H9 (cell line): ENCODE results near the gene EIF2S2. TPM values are rescaled to one million over a fixed set of nuclear protein-coding genes. Genes with fewer than 3 reads are reported as not detected.

Experiments
- DNase-seq: peaks from one replicate; pipeline ENCODE4 v3.0.0-alpha.2; 2017
- H2AFZ ChIP-seq: one replicate; pipeline ENCODE4 v1.6.1; 2013; ENCODE audit warnings: mild to moderate bottlenecking, low read length, control low read depth, moderate library complexity
- H2AK5ac ChIP-seq: 2 replicates; pipeline ENCODE4 v1.6.1; 2013; ENCODE audit warnings: low read length, control low read depth, mixed read lengths; ENCODE audit not compliant: insufficient read length
- H2BK120ac ChIP-seq: one replicate; pipeline ENCODE4 v1.6.1; 2013; ENCODE audit warnings: low read depth, mild to moderate bottlenecking, low read length, control low read depth, inconsistent platforms; ENCODE audit not compliant: poor library complexity, severe bottlenecking
- H2BK12ac ChIP-seq: 2 replicates; pipeline ENCODE4 v1.6.1; 2013; ENCODE audit warnings: low read length, control low read depth, mixed read lengths, low read depth; ENCODE audit not compliant: insufficient read length
- H2BK15ac ChIP-seq: 2 replicates; pipeline ENCODE4 v1.6.1; 2013; ENCODE audit warnings: low read depth, low read length, control low read depth
- H2BK20ac ChIP-seq: one replicate; pipeline ENCODE4 v1.6.1; 2013; ENCODE audit warnings: low read depth, mild to moderate bottlenecking, low read length, control low read depth, inconsistent platforms; ENCODE audit not compliant: poor library complexity, severe bottlenecking
- H2BK5ac ChIP-seq: 2 replicates; pipeline ENCODE4 v1.6.1; 2013; ENCODE audit warnings: low read length, control low read depth, mixed read lengths; ENCODE audit not compliant: insufficient read length
- H3K14ac ChIP-seq: 2 replicates; pipeline ENCODE4 v1.6.1; 2013; ENCODE audit warnings: low read length, control low read depth; ENCODE audit not compliant: insufficient read depth
- H3K18ac ChIP-seq: 2 replicates; pipeline ENCODE4 v1.6.1; 2013; ENCODE audit warnings: low read depth, mild to moderate bottlenecking, mixed read lengths, low read length, control low read depth; ENCODE audit not compliant: insufficient read length
- H3K23ac ChIP-seq: 2 replicates; pipeline ENCODE4 v1.6.1; 2013; ENCODE audit warnings: low read length, control low read depth, mixed read lengths, low read depth; ENCODE audit not compliant: insufficient read length
- H3K23me2 ChIP-seq: 2 replicates; pipeline ENCODE4 v1.6.1; 2013; ENCODE audit warnings: low read depth, mild to moderate bottlenecking, mixed read lengths, low read length, control low read depth; ENCODE audit not compliant: insufficient read length, poor library complexity, severe bottlenecking
- H3K27ac ChIP-seq: 2 replicates; pipeline ENCODE4 v1.5.1; 2013; ENCODE audit warnings: low read length, control low read depth, mixed read lengths, low read depth; ENCODE audit not compliant: insufficient read length
- H3K27me3 ChIP-seq: 2 replicates; pipeline ENCODE4 v1.6.1; 2013; ENCODE audit warnings: low read length, control low read depth, inconsistent platforms; ENCODE audit not compliant: insufficient read depth
- H3K4ac ChIP-seq: 2 replicates; pipeline ENCODE4 v1.6.1; 2013; ENCODE audit warnings: low read depth, mild to moderate bottlenecking, control low read depth, inconsistent platforms, low read length, moderate library complexity
- H3K4me1 ChIP-seq: 2 replicates; pipeline ENCODE4 v1.6.1; 2013; ENCODE audit warnings: low read length, control low read depth, inconsistent platforms; ENCODE audit not compliant: insufficient read depth
- H3K4me2 ChIP-seq: 2 replicates; pipeline ENCODE4 v1.6.1; 2013; ENCODE audit warnings: low read length, control low read depth, mixed read lengths; ENCODE audit not compliant: insufficient read length, insufficient read depth
- H3K56ac ChIP-seq: 2 replicates; pipeline ENCODE4 v1.6.1; 2013; ENCODE audit warnings: low read depth, mild to moderate bottlenecking, mixed read lengths, low read length, control low read depth; ENCODE audit not compliant: insufficient read length
- H3K79me1 ChIP-seq: 2 replicates; pipeline ENCODE4 v1.6.1; 2013; ENCODE audit warnings: low read depth, mild to moderate bottlenecking, moderate library complexity, low read length, control low read depth, inconsistent platforms; ENCODE audit not compliant: insufficient read depth, poor library complexity, severe bottlenecking
- H3K79me2 ChIP-seq: 2 replicates; pipeline ENCODE4 v1.6.1; 2013; ENCODE audit warnings: low read length, control low read depth, inconsistent platforms; ENCODE audit not compliant: insufficient read depth
- H3K9ac ChIP-seq: 2 replicates; pipeline ENCODE4 v1.6.1; 2013; ENCODE audit warnings: low read length, control low read depth, mixed read lengths; ENCODE audit not compliant: insufficient read length; ENCODE audit errors: extremely low read depth
- H3K9me3 ChIP-seq: one replicate; pipeline ENCODE4 v1.6.1; 2013; ENCODE audit warnings: low read depth, low read length, inconsistent platforms; ENCODE audit not compliant: control insufficient read depth
- H3T11ph ChIP-seq: one replicate; pipeline ENCODE4 v1.6.1; 2013; ENCODE audit warnings: mild to moderate bottlenecking, low read length, control low read depth, inconsistent platforms
- H4K20me1 ChIP-seq: one replicate; pipeline ENCODE4 v1.6.1; 2013; ENCODE audit not compliant: control insufficient read depth, insufficient read length, insufficient read depth
- H4K5ac ChIP-seq: 2 replicates; pipeline ENCODE4 v1.6.1; 2013; ENCODE audit warnings: low read depth, mild to moderate bottlenecking, mixed read lengths, low read length, control low read depth; ENCODE audit not compliant: insufficient read length
- H4K8ac ChIP-seq: replicated peaks from 2 replicates; pipeline ENCODE4 v1.6.1; 2013; ENCODE audit warnings: low read length, control low read depth, mixed read lengths, low read depth; ENCODE audit not compliant: insufficient read length
- H4K91ac ChIP-seq: 2 replicates; pipeline ENCODE4 v1.6.1; 2013; ENCODE audit warnings: low read depth, mild to moderate bottlenecking, moderate library complexity, mixed read lengths, low read length, control low read depth; ENCODE audit not compliant: insufficient read length
- H3K27ac Mint-ChIP-seq, 3 experiments: 2 replicates in 2 of 3; 3 replicates in 1 of 3; pipeline ENCODE4 v1.8.0; 2020 to 2021; ENCODE audit warnings: mixed read lengths in 3 of 3, mild to moderate bottlenecking in 1 of 3, moderate library complexity in 1 of 3
- H3K27me3 Mint-ChIP-seq: 2 replicates; pipeline ENCODE4 v1.8.0; 2021; ENCODE audit warnings: low read depth, mild to moderate bottlenecking, moderate library complexity, mixed read lengths
- H3K36me3 Mint-ChIP-seq, 3 experiments: 2 replicates in 2 of 3; 3 replicates in 1 of 3; pipeline ENCODE4 v1.8.0; 2020 to 2021; ENCODE audit warnings: low read depth in 3 of 3, mixed read lengths in 3 of 3; ENCODE audit not compliant: insufficient read depth in 1 of 3
- H3K4me1 Mint-ChIP-seq, 2 experiments: 2 replicates each; pipeline ENCODE4 v1.8.0; 2020; ENCODE audit warnings: mixed read lengths in 2 of 2
- H3K4me3 Mint-ChIP-seq, 2 experiments: 2 replicates in 1 of 2; 3 replicates in 1 of 2; pipeline ENCODE4 v1.8.0; 2020 to 2021; ENCODE audit warnings: mild to moderate bottlenecking in 2 of 2, mixed read lengths in 2 of 2, moderate library complexity in 1 of 2
- H3K9me3 Mint-ChIP-seq, 2 experiments: 2 replicates in 1 of 2; 3 replicates in 1 of 2; pipeline ENCODE4 v1.8.0; 2020; ENCODE audit warnings: mild to moderate bottlenecking in 2 of 2, mixed read lengths in 2 of 2, moderate library complexity in 1 of 2
- CTCF ChIP-seq: fragments of 200-600 bp; sonication (generic); conservative IDR thresholded peaks from 3 replicates; pipeline ENCODE4 v1.8.0; 2021; ENCODE audit warnings: antibody characterized with exemption, mild to moderate bottlenecking
- WGBS: extraction: QIAGEN DNeasy Blood & Tissue Kit; methylation state at CpG from one replicate; pipeline ENCODE4 v1.1.7; 2013; ENCODE audit warnings: missing lambda C conversion rate, low lambda C conversion rate, mixed read lengths; ENCODE audit not compliant: insufficient read length; ENCODE audit errors: extremely low coverage; 5-methylcytosine and 5-hydroxymethylcytosine counted together
- total RNA-seq: library from RNA; stranded (reverse); gene quantifications from 2 replicates; pipeline ENCODE4 v1.2.1, GENCODE V29; 2021

EIF2S2 gene
- total RNA-seq, 1 experiment from 2014 or later: 188 TPM

- Histone ChIP-seq H3K27ac (no peak overlapping the region), H3K23me2 (no peaks in the 10 kb centered on the region), H3K9me3 (no peaks in the 10 kb centered on the region), H3K23ac (no peak overlapping the region), H4K5ac (no peak overlapping the region), H3K14ac (no peak overlapping the region), H2AK5ac (no peak overlapping the region), H3K4ac (no peak overlapping the region), H2BK5ac (no peak overlapping the region), H2BK120ac (no peak overlapping the region), H3K79me1 (no peaks in the 10 kb centered on the region), H3K79me2 (no peaks in the 10 kb centered on the region; the same call in 1 of the 2 replicates), H3T11ph (no peak overlapping the region), H4K8ac (no peak overlapping the region), H2BK15ac (no peak overlapping the region), H4K91ac (no peak overlapping the region), H3K9ac (no peak overlapping the region), H3K18ac (no peak overlapping the region), H2AFZ (no peak overlapping the region), H2BK20ac (no peak overlapping the region), H3K27me3 (no peaks in the 10 kb centered on the region), H3K4me2 (no peak overlapping the region), H2BK12ac (no peak overlapping the region), H4K20me1 (no peaks in the 10 kb centered on the region), H3K56ac (no peak overlapping the region), H3K4me1 (no peaks in the 10 kb centered on the region)
- H3K27me3 Mint-ChIP-seq: no peaks in the 10 kb centered on the region
- no peaks in the 10 kb centered on the region for H3K9me3 Mint-ChIP-seq
- peak overlapping the region in 1 of 2 experiments; percentile 16; a peak in 1 of 5 replicates for H3K4me3 Mint-ChIP-seq
- H3K4me1 Mint-ChIP-seq: peaks cover 34 to 49% of the 10 kb centered on the region in 2 experiments
- H3K36me3 Mint-ChIP-seq: peaks cover 5 to 27% (median 20%) of the 10 kb centered on the region in 3 experiments; a peak in 6 of 7 replicates
- no peak for DNase-seq
- peak overlapping the region in 1 of 3 experiments; percentile 87; a peak in 5 of 7 replicates for H3K27ac Mint-ChIP-seq
- WGBS: no CpG with 5 or more reads among the region's 8 CpGs
- TF ChIP-seq CTCF: no peak
Measured at GRCh38 chr20:34070859-34071258, 41.2 kb downstream of the EIF2S2 start.
